Fibroblast of the aortic adventitia (primary cell): ENCODE results near the gene ANTKMT. TPM values are rescaled to one million over a fixed set of nuclear protein-coding genes. Genes with fewer than 3 reads are reported as not detected.

ENCODE experiments used
- DNase-seq: peaks from one replicate; pipeline ENCODE4 v3.0.0-alpha.2; 2010; ENCODE audit warnings: low read depth
- H3K4me3 ChIP-seq: 2 replicates; pipeline ENCODE4 v1.5.1; 2011; ENCODE audit warnings: low read depth, mild to moderate bottlenecking, control low read depth, low read length, moderate library complexity
- total RNA-seq: library from RNA; depleted of rRNA; stranded (reverse); fragments of >200 nt; gene quantifications from 2 replicates; pipeline ENCODE4 v1.2.3, GENCODE V29; 2012; ENCODE audit warnings: low replicate concordance
- TF ChIP-seq, protein P1 (sequence below): IDR thresholded peaks from 2 replicates; pipeline ENCODE4 v1.5.1; 2011; ENCODE audit warnings: mild to moderate bottlenecking, low read length, control low read depth, inconsistent platforms; ENCODE audit not compliant: insufficient read depth

The ANTKMT gene, protein sequence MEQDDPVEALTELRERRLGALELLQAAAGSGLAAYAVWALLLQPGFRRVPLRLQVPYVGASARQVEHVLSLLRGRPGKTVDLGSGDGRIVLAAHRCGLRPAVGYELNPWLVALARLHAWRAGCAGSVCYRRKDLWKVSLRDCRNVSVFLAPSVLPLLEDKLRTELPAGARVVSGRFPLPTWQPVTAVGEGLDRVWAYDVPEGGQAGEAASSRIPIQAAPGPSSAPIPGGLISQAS
- total RNA-seq: 21.8 and 70.1 TPM in 2 replicates

DNA sequence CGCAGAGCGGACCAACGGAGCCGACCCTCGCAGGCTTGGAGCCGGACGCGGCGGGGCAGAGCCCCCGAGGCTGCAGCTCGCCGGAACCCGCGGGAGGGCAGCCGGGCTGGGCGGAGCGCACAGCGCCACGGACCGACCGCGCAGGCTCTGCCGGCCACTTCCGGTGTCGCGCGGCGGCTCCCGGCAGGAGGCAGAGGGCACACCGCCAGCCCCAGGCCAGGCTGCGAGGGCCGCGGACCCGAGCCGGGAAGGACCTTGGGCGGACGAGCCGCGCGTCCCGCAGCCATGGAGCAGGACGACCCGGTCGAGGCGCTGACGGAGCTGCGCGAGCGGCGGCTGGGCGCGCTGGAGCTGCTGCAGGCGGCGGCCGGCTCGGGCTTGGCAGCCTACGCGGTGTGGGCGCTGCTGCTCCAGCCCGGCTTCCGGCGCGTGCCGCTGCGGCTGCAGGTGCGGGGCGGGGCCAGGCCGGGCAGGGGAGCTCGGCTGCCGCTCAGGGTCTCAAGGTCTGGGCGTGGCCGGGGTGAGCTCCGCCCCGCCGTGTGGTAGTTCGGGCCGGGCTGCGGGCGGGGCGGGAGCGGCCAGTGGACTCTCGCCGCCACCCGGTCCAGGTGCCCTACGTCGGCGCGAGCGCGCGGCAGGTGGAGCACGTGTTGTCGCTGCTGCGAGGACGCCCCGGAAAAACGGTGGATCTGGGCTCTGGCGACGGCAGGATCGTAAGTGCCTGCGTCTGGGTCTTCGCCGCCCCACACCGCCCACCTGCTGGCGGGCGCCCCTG lies at the start of gene ANTKMT:
Gene ANTKMT, plus strand, starts transcription at position 157 of the 775 bp plus-strand sequence. Its CDS starts 129 bp downstream, at position 286.
- TF ChIP-seq, protein P1, sequence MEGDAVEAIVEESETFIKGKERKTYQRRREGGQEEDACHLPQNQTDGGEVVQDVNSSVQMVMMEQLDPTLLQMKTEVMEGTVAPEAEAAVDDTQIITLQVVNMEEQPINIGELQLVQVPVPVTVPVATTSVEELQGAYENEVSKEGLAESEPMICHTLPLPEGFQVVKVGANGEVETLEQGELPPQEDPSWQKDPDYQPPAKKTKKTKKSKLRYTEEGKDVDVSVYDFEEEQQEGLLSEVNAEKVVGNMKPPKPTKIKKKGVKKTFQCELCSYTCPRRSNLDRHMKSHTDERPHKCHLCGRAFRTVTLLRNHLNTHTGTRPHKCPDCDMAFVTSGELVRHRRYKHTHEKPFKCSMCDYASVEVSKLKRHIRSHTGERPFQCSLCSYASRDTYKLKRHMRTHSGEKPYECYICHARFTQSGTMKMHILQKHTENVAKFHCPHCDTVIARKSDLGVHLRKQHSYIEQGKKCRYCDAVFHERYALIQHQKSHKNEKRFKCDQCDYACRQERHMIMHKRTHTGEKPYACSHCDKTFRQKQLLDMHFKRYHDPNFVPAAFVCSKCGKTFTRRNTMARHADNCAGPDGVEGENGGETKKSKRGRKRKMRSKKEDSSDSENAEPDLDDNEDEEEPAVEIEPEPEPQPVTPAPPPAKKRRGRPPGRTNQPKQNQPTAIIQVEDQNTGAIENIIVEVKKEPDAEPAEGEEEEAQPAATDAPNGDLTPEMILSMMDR: no peak
- H3K4me3 ChIP-seq: peak within 1 kb of the TSS; percentile 76
- peak; percentile 65 for DNase-seq

DNA sequence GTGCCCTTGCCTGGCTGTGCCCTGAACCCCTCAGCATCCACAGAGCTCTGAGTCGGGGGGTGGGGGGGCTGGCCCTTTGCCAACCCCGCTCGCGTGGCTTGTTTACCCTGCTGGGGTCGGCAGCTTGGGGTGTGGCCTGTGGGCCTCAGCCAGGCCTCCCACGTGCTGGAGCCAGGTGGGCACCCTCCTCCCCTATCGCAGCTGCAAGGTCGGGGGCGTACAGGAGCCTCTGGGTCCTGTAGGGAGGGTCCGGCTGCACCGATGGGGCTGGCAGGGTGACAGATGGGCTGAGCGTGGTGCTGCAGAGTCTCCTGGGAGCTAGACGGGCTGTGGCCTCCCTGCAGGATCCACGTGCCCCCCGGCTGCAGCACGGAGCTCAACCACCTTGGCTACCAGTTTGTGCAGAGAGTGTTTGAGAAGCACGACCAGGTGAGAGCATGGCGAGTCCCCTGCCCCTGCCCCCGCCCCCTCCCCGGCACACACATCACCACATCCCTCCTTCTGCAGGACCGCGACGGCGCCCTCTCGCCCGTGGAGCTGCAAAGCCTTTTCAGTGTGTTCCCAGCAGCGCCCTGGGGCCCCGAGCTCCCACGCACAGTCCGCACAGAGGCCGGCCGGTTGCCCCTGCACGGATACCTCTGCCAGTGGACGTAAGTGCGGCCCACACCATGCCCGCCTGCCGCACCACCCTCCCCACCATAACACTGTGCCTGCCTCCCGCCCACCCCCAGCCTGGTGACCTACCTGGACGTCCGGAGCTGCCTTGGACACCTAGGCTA lies 49.4 kb upstream of the ANTKMT start:
- TF ChIP-seq, protein P1: no peak
- DNase-seq: no peak
- no peak overlapping the region for H3K4me3 ChIP-seq

DNA sequence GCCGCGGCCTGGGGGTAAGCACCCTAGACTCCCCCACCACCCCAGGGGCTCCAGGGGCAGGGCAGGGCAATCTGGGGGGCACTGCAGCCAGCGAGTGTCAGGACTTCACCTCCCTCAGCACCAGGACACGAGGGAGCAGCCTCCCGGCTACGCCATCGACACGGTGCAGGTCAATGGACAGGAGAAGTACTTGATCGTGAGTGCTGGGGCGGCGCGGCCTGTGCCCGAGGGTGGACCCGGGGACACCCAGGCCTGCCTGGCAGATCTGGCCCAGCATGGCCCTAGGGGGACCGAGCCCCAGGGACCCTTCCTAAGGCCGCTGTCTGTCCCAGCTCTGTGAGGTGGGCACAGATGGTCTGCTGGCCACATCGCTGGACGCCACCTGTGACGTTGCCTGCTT lies 48.6 kb upstream of the ANTKMT start:
- no peak overlapping the region for H3K4me3 ChIP-seq
- no peak for DNase-seq
- TF ChIP-seq, protein P1: no peak

- TF ChIP-seq, protein P1: no peak
- no peak overlapping the region for H3K4me3 ChIP-seq
- DNase-seq: no peak
Observed at GRCh38 chr16:672851-673250, 48.1 kb upstream of the ANTKMT start.

GRCh38 chr16:673399-673991 lies 47.5 kb upstream of the ANTKMT start:
- DNase-seq: no peak
- TF ChIP-seq, protein P1: no peak
- H3K4me3 ChIP-seq: no peak overlapping the region

GRCh38 chr16:674214-674881 lies 46.6 kb upstream of the ANTKMT start:
- no peak overlapping the region for H3K4me3 ChIP-seq
- DNase-seq: no peak
- TF ChIP-seq, protein P1: no peak
